GM18511 (cell line): ENCODE data around the gene STPG3.
A peak's percentile ranks its signal among the peaks of the same experiment; 100 is the strongest.

Source experiments
- ATAC-seq: cut with Tn5 transposase; IDR thresholded peaks from one replicate; pipeline ENCODE4 v1.9.1; 2021; ENCODE audit warnings: mild to moderate bottlenecking, moderate library complexity; ENCODE audit not compliant: unreplicated experiment

Gene STPG3

DNA sequence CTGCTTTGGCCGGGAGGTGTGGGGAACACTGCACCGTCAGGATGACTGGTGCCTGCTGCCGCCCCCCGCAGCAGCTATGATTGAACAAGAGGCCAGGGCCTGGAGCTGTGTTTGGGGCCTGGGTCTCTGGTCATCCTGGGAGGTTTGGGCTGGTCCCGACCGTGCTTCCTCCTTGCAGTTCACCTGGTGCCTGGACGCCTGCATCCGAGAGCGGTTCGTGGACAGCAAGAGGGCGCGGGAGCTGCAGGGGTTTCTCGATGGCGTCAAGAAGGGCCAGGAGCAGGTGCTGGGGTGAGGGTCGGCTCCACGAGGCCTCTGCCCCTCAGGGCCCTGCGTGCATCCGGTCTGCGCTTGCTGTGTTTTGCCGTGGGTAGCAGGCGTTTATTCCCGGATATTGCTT lies 13.0 kb downstream of the STPG3 start:
- no peak for ATAC-seq

DNA sequence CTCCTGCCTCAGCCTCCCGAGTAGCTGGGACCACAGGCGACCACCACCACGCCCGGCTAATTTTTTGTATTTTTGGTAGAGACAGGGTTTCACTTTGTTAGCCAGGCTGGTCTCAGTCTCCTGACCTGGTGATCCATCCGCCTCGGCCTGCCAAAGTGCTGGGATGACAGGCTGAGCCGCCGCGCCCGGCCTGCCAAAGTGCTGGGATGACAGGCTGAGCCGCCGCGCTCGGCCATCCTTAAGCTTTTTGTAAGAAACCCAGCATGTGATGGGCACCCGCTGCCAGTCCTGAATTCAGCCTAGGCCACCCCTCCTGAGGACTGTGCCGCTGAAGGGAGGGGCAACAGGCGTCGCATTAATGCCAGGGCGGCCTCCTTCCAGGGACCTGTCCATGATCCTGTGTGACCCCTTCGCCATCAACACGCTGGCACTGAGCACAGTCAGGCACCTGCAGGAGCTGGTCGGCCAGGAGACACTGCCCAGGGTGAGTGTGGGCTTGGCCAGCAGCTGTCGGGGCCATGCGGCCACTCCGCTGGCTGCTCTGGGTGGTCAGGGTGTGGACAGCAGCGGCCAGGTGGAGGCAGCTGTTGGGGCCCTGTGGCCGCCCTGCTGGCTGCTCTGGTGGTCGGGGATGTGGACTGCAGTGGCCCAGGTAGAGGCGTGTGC lies 14.5 kb downstream of the STPG3 start:
- no peak for ATAC-seq

- ATAC-seq: no peak
Observed at GRCh38 chr9:137266162-137266527, 15.1 kb downstream of the STPG3 start.

GRCh38 chr9:137266585-137267453 lies 15.7 kb downstream of the STPG3 start:
- ATAC-seq: no peak

GRCh38 chr9:137267933-137268355 lies 16.9 kb downstream of the STPG3 start:
- no peak for ATAC-seq

- ATAC-seq: no peak
Observed at GRCh38 chr9:137268538-137269201, 17.6 kb downstream of the STPG3 start.

DNA sequence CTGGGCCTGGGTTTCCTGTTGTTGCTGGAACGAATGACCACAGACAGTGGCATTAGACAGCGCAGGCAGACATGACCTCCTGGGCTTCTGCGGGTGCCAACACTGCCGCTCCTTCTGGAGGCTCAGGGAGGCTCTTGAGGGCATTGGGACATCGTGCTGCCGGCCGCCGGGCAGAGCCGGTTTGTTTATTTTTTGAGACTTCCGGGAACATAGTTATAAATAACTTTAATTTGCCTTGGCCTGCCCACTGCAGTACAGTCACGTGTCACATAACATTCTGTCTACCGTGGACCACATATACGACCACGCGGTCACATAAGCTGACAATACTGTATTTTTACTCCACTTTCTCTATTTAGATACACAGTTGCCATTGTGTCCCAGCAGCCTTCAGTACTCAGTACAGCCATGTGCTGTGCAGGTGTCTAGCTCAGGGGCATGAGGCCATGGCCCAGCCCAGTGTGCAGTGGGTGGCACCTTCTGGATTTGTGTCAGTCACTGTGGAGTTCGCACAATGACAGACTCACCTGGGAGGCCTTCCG lies 18.2 kb downstream of the STPG3 start:
- ATAC-seq: no peak

- ATAC-seq: no peak
Observed at GRCh38 chr9:137270929-137271695, 20.0 kb downstream of the STPG3 start.

DNA sequence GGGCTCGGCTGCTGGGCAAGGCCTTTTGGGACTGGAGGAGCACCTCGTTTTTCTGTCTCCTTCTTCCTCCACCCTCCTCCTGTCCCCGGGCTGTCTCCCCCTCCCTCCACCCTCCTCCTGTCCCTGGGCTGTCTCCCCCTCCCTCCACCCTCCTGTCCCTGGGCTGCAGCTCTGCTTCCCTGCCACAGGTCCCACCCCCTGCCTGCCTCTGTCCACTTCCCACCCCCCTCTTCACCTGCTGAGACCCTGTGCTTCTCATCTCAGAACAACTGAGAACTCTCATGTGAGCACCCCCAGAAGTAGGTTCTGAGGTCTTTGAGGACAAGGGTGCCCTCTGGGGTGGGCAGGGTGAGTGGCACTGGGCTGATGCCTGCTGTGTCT lies 20.6 kb downstream of the STPG3 start:
- no peak for ATAC-seq

DNA sequence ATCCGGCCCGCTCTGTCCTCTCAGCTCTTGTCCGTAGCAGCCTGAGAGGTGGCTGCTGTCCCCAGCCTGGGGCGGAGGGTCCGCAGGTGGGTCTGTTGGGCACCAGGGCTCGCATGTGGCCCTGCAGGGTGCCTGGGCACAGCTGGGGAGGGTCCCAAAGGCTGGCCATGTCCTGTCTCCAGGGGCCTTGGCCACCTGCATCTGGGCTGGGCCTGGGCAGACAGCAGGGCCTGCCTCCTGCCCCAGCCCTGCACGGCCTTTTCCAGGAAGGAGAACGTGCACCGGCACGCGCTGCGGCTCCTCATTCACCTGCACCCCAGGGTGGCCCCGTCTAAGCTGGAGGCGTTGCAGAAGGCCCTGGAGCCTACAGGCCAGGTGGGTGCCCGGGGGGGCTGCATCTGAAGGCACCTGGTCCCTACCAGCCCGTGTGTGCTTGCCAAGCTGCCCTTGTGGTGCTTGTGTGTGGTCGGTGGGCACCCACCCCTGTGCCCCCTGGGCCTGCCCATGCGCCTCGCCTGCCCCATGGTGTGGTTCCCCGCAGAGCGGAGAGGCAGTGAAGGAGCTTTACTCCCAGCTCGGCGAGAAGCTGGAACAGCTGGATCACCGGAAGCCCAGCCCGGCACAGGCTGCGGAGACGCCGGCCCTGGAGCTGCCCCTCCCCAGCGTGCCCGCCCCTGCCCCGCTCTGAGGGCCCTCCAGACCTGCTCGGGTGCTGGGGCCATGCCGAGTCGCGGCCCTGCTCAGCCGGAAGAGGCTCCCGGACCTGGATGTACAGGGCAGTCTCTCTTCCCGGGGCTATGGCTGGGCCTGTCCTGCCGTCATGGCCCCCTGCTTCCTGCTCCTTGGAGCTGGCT lies 21.4 kb downstream of the STPG3 start:
- no peak for ATAC-seq

- ATAC-seq: no peak
Observed at GRCh38 chr9:137273095-137273490, 22.0 kb downstream of the STPG3 start.

- ATAC-seq: no peak
Observed at GRCh38 chr9:137273611-137274320, 22.7 kb downstream of the STPG3 start.

GRCh38 chr9:137275203-137275587 lies 24.1 kb downstream of the STPG3 start:
- no peak for ATAC-seq

DNA sequence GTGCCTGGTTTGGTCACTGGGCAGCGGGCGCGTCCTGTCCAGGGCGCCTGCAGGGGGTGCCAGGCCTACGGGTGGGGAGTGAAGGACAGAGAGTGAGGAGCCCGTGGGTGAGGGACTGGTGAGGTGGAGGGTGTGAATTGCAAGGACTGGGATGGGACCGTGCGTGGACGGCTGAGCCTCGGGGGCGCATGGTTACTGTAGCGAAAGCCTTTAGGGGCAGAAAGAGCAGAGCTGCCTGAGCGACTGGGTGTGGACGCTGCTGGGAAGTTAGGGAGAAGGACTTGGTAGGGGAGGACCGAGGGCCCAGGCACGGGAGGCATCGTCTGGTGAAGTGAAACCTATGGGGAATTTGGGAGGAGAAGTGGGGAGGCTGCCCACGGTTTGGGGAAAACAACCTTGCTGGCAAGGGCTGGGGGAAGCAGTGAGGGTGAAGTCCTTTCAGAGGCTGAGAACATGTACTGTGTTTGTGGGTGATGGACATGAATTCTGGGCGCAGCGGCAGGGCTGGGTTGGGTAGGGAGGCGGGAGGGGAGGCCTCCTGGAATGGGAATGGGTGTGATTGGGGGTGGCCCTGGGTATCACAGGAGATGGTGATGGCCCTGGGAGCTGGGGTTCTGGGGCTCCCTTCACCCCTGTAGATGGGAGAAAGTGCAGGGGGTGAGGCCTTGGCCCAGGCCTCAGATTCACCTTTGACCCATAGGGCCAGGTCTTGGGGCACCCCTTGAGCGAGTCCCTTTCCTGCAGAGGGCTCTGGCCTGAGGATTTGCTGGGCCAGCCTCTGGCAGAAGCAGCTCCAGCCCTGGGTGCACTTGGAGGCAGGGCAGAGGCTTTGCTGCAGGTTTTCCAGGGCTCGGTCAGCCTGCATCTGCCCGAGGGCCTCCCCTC lies 24.7 kb downstream of the STPG3 start:
- ATAC-seq: no peak

DNA sequence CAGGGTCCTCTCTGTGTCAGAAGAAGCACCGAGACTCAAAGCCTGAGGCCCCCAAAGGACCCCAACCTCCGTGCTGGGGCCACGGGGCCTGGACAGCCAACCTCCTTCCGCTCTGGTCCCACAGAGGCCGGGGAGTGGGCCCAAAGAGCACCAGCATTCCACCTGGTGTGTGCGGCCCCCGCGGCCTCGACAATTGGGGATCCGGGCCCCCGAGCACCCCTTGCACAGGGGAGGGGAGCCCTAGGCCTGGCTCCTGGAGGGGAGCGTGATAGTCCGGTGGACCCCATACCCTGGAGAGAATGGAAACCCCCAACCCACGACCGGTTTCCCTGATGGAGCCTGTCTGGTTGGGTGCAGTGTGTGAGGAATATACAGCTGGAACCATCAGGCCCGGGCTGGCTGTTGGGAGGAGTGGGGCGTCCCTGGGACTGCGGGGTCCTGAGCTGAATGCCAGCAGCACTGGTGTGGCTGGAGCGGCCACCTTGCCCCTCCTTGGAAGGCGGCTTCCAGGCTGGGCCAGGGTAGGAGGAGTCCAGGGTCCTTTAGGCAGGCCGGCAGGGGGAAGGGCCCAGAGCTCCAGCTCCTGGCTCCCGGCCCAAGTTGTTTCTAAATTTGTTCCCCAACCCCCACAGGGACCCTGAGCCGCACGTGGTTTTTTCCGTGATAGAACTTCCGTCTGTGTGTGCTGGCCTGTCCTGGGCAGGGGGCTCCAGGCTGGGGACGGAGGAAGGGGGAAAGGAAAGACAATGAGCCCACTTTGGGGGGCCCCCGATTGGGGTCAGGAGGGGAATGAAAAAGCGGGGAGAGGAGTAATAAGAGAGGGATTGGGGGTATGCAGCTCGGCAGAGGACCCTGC lies 25.6 kb downstream of the STPG3 start:
- no peak for ATAC-seq

GRCh38 chr9:137277329-137278041 lies 26.4 kb downstream of the STPG3 start, which contains the start of gene TOR4A:
Gene TOR4A (plus strand): TSS chr9:137277726. CDS start chr9:137278690, 964 bp downstream.
- ATAC-seq: peak; percentile 84
